Measurements from ENCODE around the gene CCNL1.

Gene CCNL1

GRCh38 chr3:157122832-157123427 is 37.0 kb downstream of the CCNL1 start:
- DNase-seq (ENCODE audit: low spot score) = no peak

- DNase-seq (ENCODE audit: low spot score) = no peak
These were observed 37.8 kb downstream of the CCNL1 start for GRCh38 chr3:157122116-157122515.

DNA sequence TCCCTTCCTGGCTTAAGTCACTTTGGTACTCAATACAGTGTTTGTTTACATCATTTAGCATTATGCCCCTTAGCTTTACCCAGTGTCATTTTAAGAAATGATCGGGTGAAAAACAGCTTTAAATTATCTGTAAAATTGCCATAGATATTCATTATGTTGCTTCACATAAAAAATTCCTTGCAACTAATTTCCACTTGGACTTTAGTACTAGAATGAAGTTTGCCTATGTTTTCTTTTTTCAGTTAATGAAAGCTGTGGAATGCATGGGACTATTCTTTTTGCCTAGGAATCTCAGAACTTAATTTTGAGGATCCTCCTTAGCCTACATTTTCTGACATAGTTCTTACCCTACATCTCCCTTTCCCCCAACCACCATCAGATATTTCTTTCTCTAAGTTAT is 38.4 kb downstream of the CCNL1 start:
- no peak for DNase-seq (ENCODE audit: low spot score)

DNA sequence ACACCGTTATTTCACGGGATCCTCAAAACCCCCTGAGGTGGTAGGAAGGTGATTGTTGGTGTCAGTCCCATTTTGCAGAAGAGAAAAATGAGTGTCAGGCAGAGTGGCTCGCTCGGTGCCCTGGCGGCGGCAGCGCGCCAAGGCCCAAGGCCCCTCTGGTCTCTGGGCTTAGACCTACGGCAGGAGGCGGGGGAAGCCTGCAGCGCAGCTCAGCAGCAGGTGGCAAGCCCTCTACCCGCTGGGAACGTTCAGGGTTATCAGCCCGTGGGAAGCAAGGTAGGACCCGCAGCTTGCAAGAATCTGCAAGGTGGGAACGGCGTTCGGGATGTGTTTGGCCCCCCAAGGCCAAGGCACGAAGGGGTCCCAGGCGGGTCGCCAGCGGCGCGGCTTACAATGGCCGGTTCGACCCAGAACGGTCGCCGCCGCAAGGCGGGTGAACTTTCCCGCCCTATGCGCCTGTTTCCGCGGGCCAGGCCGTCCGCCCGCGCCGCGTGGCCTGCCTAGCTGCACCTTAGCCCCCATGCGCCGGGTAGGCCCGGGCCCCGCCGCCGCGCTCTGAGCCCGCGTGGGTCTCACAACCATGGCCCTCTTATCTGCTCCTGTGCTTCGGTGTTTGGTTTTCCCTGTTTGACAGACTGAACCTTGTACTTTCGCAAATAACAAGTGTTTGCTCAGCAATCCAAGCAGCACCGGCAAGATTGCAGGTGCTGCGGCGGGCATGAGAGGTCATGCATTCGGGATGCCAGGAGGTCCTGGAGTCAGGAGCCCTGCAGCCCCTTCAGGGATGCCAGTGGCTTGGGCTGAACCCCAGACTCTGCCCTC is 39.7 kb downstream of the CCNL1 start:
- no peak for DNase-seq (ENCODE audit: low spot score)

- DNase-seq (ENCODE audit: low spot score) = no peak
These were observed 40.5 kb downstream of the CCNL1 start for GRCh38 chr3:157119369-157119951.

DNA sequence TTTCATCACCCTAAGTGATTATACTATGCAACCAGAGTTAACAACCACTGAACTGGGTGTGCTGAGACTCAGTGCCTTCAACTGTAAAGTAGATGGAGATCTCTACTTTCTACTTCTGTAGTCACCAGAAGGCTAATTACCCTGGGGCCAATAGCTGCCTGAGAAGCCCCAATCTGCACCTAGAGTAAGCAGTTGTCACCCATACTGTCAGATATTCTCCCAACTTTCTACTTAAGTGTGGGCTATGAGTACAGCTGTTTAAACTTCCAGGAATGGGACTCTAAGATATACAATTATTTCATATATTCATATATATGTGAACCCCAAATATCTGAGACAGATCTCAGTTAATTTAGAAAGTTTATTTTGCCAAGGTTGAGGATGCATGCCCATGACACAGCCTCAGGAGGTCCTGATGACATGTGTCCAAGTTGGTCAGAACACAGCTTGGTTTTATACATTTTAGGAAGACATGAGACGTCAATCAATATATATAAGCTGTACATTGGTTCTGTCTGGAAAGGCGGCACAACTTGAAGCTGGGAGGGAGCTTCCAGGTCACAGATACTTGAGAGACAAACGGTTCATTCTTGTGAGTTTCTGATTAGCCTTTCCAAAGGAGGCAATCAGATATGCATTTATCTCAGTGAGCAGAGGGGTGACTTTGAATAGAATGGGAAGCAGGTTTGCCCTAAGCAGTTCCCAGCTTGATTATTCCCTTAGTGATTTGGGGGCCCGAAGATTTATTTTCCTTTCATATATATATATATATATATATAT is 41.9 kb downstream of the CCNL1 start:
- no peak for DNase-seq (ENCODE audit: low spot score)

GRCh38 chr3:157117206-157117605 is 42.7 kb downstream of the CCNL1 start:
- DNase-seq (ENCODE audit: low spot score) = no peak

DNA sequence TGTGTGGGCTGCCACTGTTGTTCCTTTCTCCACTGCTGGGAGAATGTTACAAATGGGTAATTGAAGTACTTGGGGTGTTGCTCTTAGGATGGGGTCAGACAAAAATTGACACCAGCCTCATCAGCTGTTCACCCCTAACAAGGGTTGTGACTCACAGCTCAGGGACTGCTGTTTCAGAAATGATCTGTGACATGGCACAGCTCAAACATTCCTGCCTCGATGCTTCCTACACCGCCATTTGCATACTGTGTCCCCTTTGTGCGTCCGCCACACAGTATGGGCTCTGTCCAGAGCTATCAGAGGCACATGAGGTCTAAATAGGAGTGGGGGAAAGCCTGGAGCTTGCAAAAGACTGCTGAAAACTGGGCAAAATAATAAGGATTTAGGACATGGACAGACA is 43.9 kb downstream of the CCNL1 start:
- no peak for DNase-seq (ENCODE audit: low spot score)

GRCh38 chr3:157115069-157116006 is 44.6 kb downstream of the CCNL1 start:
- no peak for DNase-seq (ENCODE audit: low spot score)

DNA sequence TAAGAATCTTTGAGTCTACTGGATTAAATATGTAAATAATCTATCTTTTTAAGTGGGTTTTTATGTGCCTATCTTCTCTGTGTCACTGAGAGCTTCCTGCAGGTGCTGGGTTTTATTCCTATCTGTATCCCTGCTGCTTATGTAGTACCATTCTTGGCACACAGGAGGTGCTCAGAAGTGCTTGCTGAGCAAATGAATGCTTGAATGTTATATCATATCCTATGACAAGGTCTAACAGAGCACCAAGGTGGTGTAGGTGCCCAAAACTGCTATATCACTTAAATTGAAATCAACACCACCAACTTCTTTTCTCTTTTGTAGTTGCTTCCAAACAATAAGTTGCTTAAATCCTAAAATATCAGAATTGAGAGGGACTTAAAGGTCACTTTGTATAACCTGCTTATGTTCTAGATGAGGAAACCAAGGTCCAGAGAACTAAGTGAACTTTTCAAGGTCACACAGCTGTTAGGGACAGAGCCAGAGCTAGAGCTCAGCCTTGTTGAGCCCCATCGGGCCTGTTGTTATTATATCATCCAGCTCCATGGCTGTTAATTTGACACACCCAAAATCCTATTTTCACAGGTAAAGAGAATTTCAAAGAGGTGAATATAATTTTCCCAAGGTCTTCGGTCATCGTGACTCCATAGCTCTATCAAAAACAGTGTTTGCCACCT is 46.0 kb downstream of the CCNL1 start:
- no peak for DNase-seq (ENCODE audit: low spot score)

- DNase-seq (ENCODE audit: low spot score) = no peak
These were observed 47.4 kb downstream of the CCNL1 start for GRCh38 chr3:157112536-157112935.

- DNase-seq (ENCODE audit: low spot score) = no peak
These were observed 48.4 kb downstream of the CCNL1 start for GRCh38 chr3:157111518-157111917.

DNA sequence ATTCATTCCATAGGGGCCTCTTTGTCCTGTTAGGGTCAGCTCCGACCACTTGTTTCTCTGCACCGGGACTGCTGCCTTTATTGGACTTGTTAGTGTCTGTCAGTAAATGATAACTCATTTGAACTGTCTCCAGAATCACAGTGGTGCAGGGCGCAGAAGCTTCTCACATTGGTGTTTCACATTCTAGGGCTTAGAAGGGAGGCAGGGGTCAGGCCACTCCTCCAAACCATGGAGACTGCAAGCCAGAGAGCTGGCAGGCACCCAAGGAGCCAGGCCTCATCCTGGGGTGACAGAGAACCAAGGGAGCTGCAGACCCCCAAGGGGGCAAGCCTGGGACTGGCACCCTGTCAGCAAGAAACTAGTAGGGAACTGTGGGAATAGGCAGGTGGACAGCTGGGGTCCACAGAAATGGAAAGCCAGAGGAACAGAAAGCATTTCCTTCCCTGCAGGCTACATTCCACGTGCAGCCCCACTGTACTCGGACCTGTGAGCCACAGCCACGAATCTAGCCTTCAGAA is 49.1 kb downstream of the CCNL1 start:
- no peak for DNase-seq (ENCODE audit: low spot score)

DNA sequence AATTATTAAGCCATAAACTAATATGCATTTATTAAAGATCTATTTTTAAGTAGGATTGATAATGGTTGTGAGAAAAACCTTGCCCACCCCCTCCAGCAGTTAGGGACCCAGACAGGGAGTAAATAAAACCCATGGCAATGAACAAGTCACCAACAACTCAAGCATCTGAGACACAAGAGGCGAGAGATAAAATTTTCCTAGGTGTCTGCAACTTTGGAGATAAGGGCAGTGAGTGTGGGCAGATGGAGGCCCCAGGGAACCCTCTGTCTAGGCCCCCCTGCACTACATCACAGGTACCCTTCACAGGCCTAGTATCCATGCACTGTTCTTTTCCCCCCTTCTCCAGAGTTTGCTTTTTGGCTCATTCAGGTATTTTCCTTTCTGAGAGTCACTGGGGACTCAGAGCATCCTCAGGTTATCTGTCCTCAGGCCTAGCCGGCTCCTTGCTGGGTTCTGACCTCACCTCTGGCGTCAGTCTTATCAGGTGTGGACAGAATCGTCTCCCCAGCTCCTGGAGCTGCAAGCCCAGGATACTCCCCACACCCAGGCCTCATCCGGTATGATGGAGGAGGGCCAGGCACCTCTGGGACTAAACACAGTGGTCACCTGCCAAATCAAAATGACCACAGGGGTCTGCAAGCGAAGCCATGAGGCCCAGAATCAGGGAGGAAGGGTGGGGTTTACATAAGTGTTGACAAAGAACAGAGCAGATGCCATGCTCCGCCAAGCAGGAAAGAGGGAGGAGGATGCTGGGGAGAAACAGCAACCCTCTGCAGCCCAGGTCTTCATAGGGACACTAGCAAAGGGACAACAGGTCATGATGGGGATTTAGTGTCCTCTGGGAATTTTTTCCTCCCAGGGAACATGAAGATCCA is 50.4 kb downstream of the CCNL1 start:
- no peak for DNase-seq (ENCODE audit: low spot score)

GRCh38 chr3:157107644-157108133 is 52.3 kb downstream of the CCNL1 start:
- no peak for DNase-seq (ENCODE audit: low spot score)

GRCh38 chr3:157107037-157107436 is 52.9 kb downstream of the CCNL1 start:
- DNase-seq (ENCODE audit: low spot score) = no peak

- DNase-seq (ENCODE audit: low spot score) = no peak
These were observed 54.9 kb downstream of the CCNL1 start for GRCh38 chr3:157104928-157105652.

DNA sequence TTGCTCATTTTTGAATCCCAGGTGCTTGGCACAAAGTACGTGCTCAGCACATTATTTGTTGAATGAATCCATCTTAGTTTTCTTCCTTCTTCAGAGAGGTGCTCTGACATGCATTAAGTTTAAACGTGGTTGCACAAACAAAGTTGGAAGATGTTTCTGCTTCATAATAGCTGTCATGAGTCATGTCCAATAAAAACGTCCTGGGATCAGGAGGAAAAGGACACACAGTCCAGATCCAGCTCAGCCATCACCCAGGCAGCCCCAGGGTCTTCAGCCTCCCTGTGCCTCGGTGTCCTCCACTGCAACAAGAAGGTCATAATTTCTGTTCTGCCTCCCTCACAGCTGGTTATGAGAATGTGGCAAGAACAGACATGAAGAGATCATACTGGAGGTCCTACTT is 55.4 kb downstream of the CCNL1 start:
- DNase-seq (ENCODE audit: low spot score) = no peak

DNA sequence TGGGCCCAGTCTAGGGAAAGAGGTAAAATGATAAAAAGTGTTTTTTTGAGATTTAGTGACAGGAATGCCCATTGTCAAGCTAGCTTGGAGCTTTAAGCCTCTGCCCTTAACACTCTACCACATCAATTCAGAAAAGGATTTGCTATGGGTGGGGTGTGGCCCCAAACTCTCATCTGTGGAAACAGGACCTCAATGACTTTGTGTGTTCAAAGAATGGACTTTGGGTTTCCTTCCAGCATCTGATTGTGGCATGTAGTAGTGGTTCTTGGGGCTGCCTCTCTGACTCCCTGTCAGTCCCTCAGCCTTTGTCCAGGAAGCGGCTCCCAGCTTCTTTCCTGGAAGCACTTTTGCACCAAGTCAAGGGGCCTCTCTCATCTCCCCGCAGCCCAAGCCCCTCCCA is 56.1 kb downstream of the CCNL1 start:
- DNase-seq (ENCODE audit: low spot score) = no peak
